Lung (tissue), 12 donors: ENCODE data around the gene RSPO1. TPM values are rescaled to one million over a fixed set of nuclear protein-coding genes. Genes with fewer than 3 reads are reported as not detected.

Experiments used
- ATAC-seq: fragments of 200-7000 bp; cut with Tn5 transposase; one replicate; pipeline ENCODE4 v1.9.1; 2020; ENCODE audit warnings: moderate number of reproducible peaks; ENCODE audit not compliant: insufficient read depth, low FRiP score
- DNase-seq, 3 donors: peaks; one replicate each; pipeline ENCODE4 v3.0.0-alpha.2; 2013 to 2017
- H3K27ac ChIP-seq, 2 donors: one replicate each; pipeline ENCODE4 v1.5.1; 2013; ENCODE audit warnings: mild to moderate bottlenecking in 2 of 2, moderate library complexity in 2 of 2, control low read depth in 1 of 2, inconsistent platforms in 1 of 2, low read depth in 1 of 2, low read length in 1 of 2
- H3K27me3 ChIP-seq, 3 donors: one replicate each; pipeline ENCODE4 v1.5.1; 2013; ENCODE audit warnings: low read length in 2 of 3; ENCODE audit not compliant: control insufficient read depth in 3 of 3, insufficient read depth in 3 of 3
- H3K36me3 ChIP-seq, 4 donors: one replicate each; pipeline ENCODE4 v1.5.1; 2013; ENCODE audit warnings: low read length in 4 of 4, mild to moderate bottlenecking in 1 of 4, moderate library complexity in 1 of 4; ENCODE audit not compliant: control insufficient read depth in 4 of 4, insufficient read depth in 4 of 4
- H3K4me1 ChIP-seq, 5 donors: one replicate each; pipeline ENCODE4 v1.5.1; 2013; ENCODE audit warnings: low read length in 5 of 5, mild to moderate bottlenecking in 2 of 5, moderate library complexity in 1 of 5; ENCODE audit not compliant: control insufficient read depth in 5 of 5, insufficient read depth in 5 of 5
- H3K4me3 ChIP-seq: one replicate; pipeline ENCODE4 v1.5.1; 2013; ENCODE audit warnings: mild to moderate bottlenecking, control low read depth, moderate library complexity
- H3K9ac ChIP-seq, 2 donors: one replicate each; pipeline ENCODE4 v1.5.1; 2013; ENCODE audit warnings: low read length in 2 of 2, control low read depth in 1 of 2; ENCODE audit not compliant: insufficient read depth in 1 of 2
- H3K9me3 ChIP-seq, 4 donors: one replicate each; pipeline ENCODE4 v1.5.1; 2013; ENCODE audit warnings: low read length in 3 of 4, mild to moderate bottlenecking in 1 of 4, moderate library complexity in 1 of 4; ENCODE audit not compliant: control insufficient read depth in 4 of 4, insufficient read depth in 3 of 4
- CTCF ChIP-seq: IDR thresholded peaks from 2 replicates; pipeline ENCODE4 v1.5.1; 2012; ENCODE audit warnings: mild to moderate bottlenecking; ENCODE audit errors: control extremely low read depth, extremely low read depth
- WGBS, 2 donors: extraction: QIAGEN DNeasy Blood & Tissue Kit; methylation state at CpG; one replicate each; pipeline ENCODE4 v1.1.7; 2013; 5-methylcytosine and 5-hydroxymethylcytosine counted together
- polyA plus RNA-seq, 2 donors: library from polyadenylated mRNA; stranded (reverse); fragments of 200-250 nt; gene quantifications; one replicate each; pipeline ENCODE4 v1.2.1, GENCODE V29; 2013
- total RNA-seq, 2 donors: library from RNA; depleted of rRNA in 1 of 2; stranded (reverse); fragments of >200 nt in 1 of 2; gene quantifications; one replicate each; pipeline ENCODE4 v1.2.1, GENCODE V29; 2014 to 2021
- donor health status: control.
- donor health status: control.
- donor health status: Bipolar disorder and iron deficiency.
- donor health status: healthy.
- donor health status: DM: yes; HTN: yes; CAD: no.

The RSPO1 gene
- total and polyA plus RNA-seq, 4 donors: 0.43 to 1.7 (median 1.2) TPM

GRCh38 chr1:37596182-37596667 lies 38.5 kb downstream of the RSPO1 start:
- Histone ChIP-seq H3K27ac (peak overlapping the region; percentile 51 to 96), H3K27me3 (peaks cover 0 to 3% (median 0%) of the 10 kb centered on the region in 3 donors), H3K4me1 (peaks cover 5 to 29% (median 14%) of the 10 kb centered on the region in 5 donors), H3K4me3 (no peak overlapping the region), H3K9ac (peak overlapping the region in 1 of 2 donors; percentile 94), H3K9me3 (no peaks in the 10 kb centered on the region), H3K36me3 (peaks cover 5 to 20% (median 10%) of the 10 kb centered on the region in 4 donors)
- no peak for DNase-seq
- TF ChIP-seq CTCF: no peak
- no peak for ATAC-seq
- 0 to 1% methylated on average over 3 of the region's 3 CpGs for WGBS, 2 donors

GRCh38 chr1:37595440-37596181 lies 39.1 kb downstream of the RSPO1 start, which contains the start of gene GNL2:
GNL2 (minus strand) TSS chr1:37595937; CDS start chr1:37595822, 115 bp downstream.
- ATAC-seq (peak; percentile 99), DNase-seq (peak; percentile 98 to 99 (median 98))
- Histone ChIP-seq H3K4me1 (peaks cover 5 to 29% (median 14%) of the 10 kb centered on the region in 5 donors), H3K27ac (peak within 1 kb of the TSS; percentile 51 to 96), H3K27me3 (peaks cover 0 to under 1% (median 0%) of the 10 kb centered on the region in 3 donors), H3K9ac (peak within 1 kb of the TSS; percentile 89 to 94), H3K36me3 (peaks cover 9 to 26% (median 12%) of the 10 kb centered on the region in 4 donors), H3K9me3 (no peaks in the 10 kb centered on the region), H3K4me3 (peak within 1 kb of the TSS; percentile 96)
- no peak for TF ChIP-seq CTCF
- WGBS, 2 donors: 0 to 1% methylated on average over 51 of the region's 51 CpGs

GRCh38 chr1:37593726-37594125 lies 41.0 kb downstream of the RSPO1 start:
- Histone ChIP-seq H3K4me3 (no peak overlapping the region), H3K9me3 (no peaks in the 10 kb centered on the region), H3K27me3 (no peaks in the 10 kb centered on the region), H3K4me1 (peaks cover 5 to 18% (median 8%) of the 10 kb centered on the region in 5 donors), H3K27ac (no peak overlapping the region), H3K36me3 (peaks cover 16 to 42% (median 19%) of the 10 kb centered on the region in 4 donors), H3K9ac (no peak overlapping the region)
- no peak for DNase-seq
- TF ChIP-seq CTCF: no peak
- WGBS, 2 donors: 89 to 97% methylated on average over 6 of the region's 6 CpGs
- no peak for ATAC-seq
